H9 (cell line): Measurements from ENCODE around the gene ZNF432. TPM values are rescaled to one million over a fixed set of nuclear protein-coding genes. Genes with fewer than 3 reads are reported as not detected.

Source experiments
- DNase-seq: peaks from one replicate; pipeline ENCODE4 v3.0.0-alpha.2; 2017
- H2AFZ ChIP-seq: one replicate; pipeline ENCODE4 v1.6.1; 2013; ENCODE audit warnings: mild to moderate bottlenecking, low read length, control low read depth, moderate library complexity
- H2AK5ac ChIP-seq: 2 replicates; pipeline ENCODE4 v1.6.1; 2013; ENCODE audit warnings: low read length, control low read depth, mixed read lengths; ENCODE audit not compliant: insufficient read length
- H2BK120ac ChIP-seq: one replicate; pipeline ENCODE4 v1.6.1; 2013; ENCODE audit warnings: low read depth, mild to moderate bottlenecking, low read length, control low read depth, inconsistent platforms; ENCODE audit not compliant: poor library complexity, severe bottlenecking
- H2BK12ac ChIP-seq: 2 replicates; pipeline ENCODE4 v1.6.1; 2013; ENCODE audit warnings: low read length, control low read depth, mixed read lengths, low read depth; ENCODE audit not compliant: insufficient read length
- H2BK15ac ChIP-seq: 2 replicates; pipeline ENCODE4 v1.6.1; 2013; ENCODE audit warnings: low read depth, low read length, control low read depth
- H2BK20ac ChIP-seq: one replicate; pipeline ENCODE4 v1.6.1; 2013; ENCODE audit warnings: low read depth, mild to moderate bottlenecking, low read length, control low read depth, inconsistent platforms; ENCODE audit not compliant: poor library complexity, severe bottlenecking
- H2BK5ac ChIP-seq: 2 replicates; pipeline ENCODE4 v1.6.1; 2013; ENCODE audit warnings: low read length, control low read depth, mixed read lengths; ENCODE audit not compliant: insufficient read length
- H3K14ac ChIP-seq: 2 replicates; pipeline ENCODE4 v1.6.1; 2013; ENCODE audit warnings: low read length, control low read depth; ENCODE audit not compliant: insufficient read depth
- H3K18ac ChIP-seq: 2 replicates; pipeline ENCODE4 v1.6.1; 2013; ENCODE audit warnings: low read depth, mild to moderate bottlenecking, mixed read lengths, low read length, control low read depth; ENCODE audit not compliant: insufficient read length
- H3K23ac ChIP-seq: 2 replicates; pipeline ENCODE4 v1.6.1; 2013; ENCODE audit warnings: low read length, control low read depth, mixed read lengths, low read depth; ENCODE audit not compliant: insufficient read length
- H3K23me2 ChIP-seq: 2 replicates; pipeline ENCODE4 v1.6.1; 2013; ENCODE audit warnings: low read depth, mild to moderate bottlenecking, mixed read lengths, low read length, control low read depth; ENCODE audit not compliant: insufficient read length, poor library complexity, severe bottlenecking
- H3K27ac ChIP-seq: 2 replicates; pipeline ENCODE4 v1.5.1; 2013; ENCODE audit warnings: low read length, control low read depth, mixed read lengths, low read depth; ENCODE audit not compliant: insufficient read length
- H3K27me3 ChIP-seq: 2 replicates; pipeline ENCODE4 v1.6.1; 2013; ENCODE audit warnings: low read length, control low read depth, inconsistent platforms; ENCODE audit not compliant: insufficient read depth
- H3K4ac ChIP-seq: 2 replicates; pipeline ENCODE4 v1.6.1; 2013; ENCODE audit warnings: low read depth, mild to moderate bottlenecking, control low read depth, inconsistent platforms, low read length, moderate library complexity
- H3K4me1 ChIP-seq: 2 replicates; pipeline ENCODE4 v1.6.1; 2013; ENCODE audit warnings: low read length, control low read depth, inconsistent platforms; ENCODE audit not compliant: insufficient read depth
- H3K4me2 ChIP-seq: 2 replicates; pipeline ENCODE4 v1.6.1; 2013; ENCODE audit warnings: low read length, control low read depth, mixed read lengths; ENCODE audit not compliant: insufficient read length, insufficient read depth
- H3K56ac ChIP-seq: 2 replicates; pipeline ENCODE4 v1.6.1; 2013; ENCODE audit warnings: low read depth, mild to moderate bottlenecking, mixed read lengths, low read length, control low read depth; ENCODE audit not compliant: insufficient read length
- H3K79me1 ChIP-seq: 2 replicates; pipeline ENCODE4 v1.6.1; 2013; ENCODE audit warnings: low read depth, mild to moderate bottlenecking, moderate library complexity, low read length, control low read depth, inconsistent platforms; ENCODE audit not compliant: insufficient read depth, poor library complexity, severe bottlenecking
- H3K79me2 ChIP-seq: 2 replicates; pipeline ENCODE4 v1.6.1; 2013; ENCODE audit warnings: low read length, control low read depth, inconsistent platforms; ENCODE audit not compliant: insufficient read depth
- H3K9ac ChIP-seq: 2 replicates; pipeline ENCODE4 v1.6.1; 2013; ENCODE audit warnings: low read length, control low read depth, mixed read lengths; ENCODE audit not compliant: insufficient read length; ENCODE audit errors: extremely low read depth
- H3K9me3 ChIP-seq: one replicate; pipeline ENCODE4 v1.6.1; 2013; ENCODE audit warnings: low read depth, low read length, inconsistent platforms; ENCODE audit not compliant: control insufficient read depth
- H3T11ph ChIP-seq: one replicate; pipeline ENCODE4 v1.6.1; 2013; ENCODE audit warnings: mild to moderate bottlenecking, low read length, control low read depth, inconsistent platforms
- H4K20me1 ChIP-seq: one replicate; pipeline ENCODE4 v1.6.1; 2013; ENCODE audit not compliant: control insufficient read depth, insufficient read length, insufficient read depth
- H4K5ac ChIP-seq: 2 replicates; pipeline ENCODE4 v1.6.1; 2013; ENCODE audit warnings: low read depth, mild to moderate bottlenecking, mixed read lengths, low read length, control low read depth; ENCODE audit not compliant: insufficient read length
- H4K8ac ChIP-seq: replicated peaks from 2 replicates; pipeline ENCODE4 v1.6.1; 2013; ENCODE audit warnings: low read length, control low read depth, mixed read lengths, low read depth; ENCODE audit not compliant: insufficient read length
- H4K91ac ChIP-seq: 2 replicates; pipeline ENCODE4 v1.6.1; 2013; ENCODE audit warnings: low read depth, mild to moderate bottlenecking, moderate library complexity, mixed read lengths, low read length, control low read depth; ENCODE audit not compliant: insufficient read length
- H3K27ac Mint-ChIP-seq, 3 experiments: 2 replicates in 2 of 3; 3 replicates in 1 of 3; pipeline ENCODE4 v1.8.0; 2020 to 2021; ENCODE audit warnings: mixed read lengths in 3 of 3, mild to moderate bottlenecking in 1 of 3, moderate library complexity in 1 of 3
- H3K27me3 Mint-ChIP-seq: 2 replicates; pipeline ENCODE4 v1.8.0; 2021; ENCODE audit warnings: low read depth, mild to moderate bottlenecking, moderate library complexity, mixed read lengths
- H3K36me3 Mint-ChIP-seq, 3 experiments: 2 replicates in 2 of 3; 3 replicates in 1 of 3; pipeline ENCODE4 v1.8.0; 2020 to 2021; ENCODE audit warnings: low read depth in 3 of 3, mixed read lengths in 3 of 3; ENCODE audit not compliant: insufficient read depth in 1 of 3
- H3K4me1 Mint-ChIP-seq, 2 experiments: 2 replicates each; pipeline ENCODE4 v1.8.0; 2020; ENCODE audit warnings: mixed read lengths in 2 of 2
- H3K4me3 Mint-ChIP-seq, 2 experiments: 2 replicates in 1 of 2; 3 replicates in 1 of 2; pipeline ENCODE4 v1.8.0; 2020 to 2021; ENCODE audit warnings: mild to moderate bottlenecking in 2 of 2, mixed read lengths in 2 of 2, moderate library complexity in 1 of 2
- H3K9me3 Mint-ChIP-seq, 2 experiments: 2 replicates in 1 of 2; 3 replicates in 1 of 2; pipeline ENCODE4 v1.8.0; 2020; ENCODE audit warnings: mild to moderate bottlenecking in 2 of 2, mixed read lengths in 2 of 2, moderate library complexity in 1 of 2
- CTCF ChIP-seq: fragments of 200-600 bp; sonication (generic); conservative IDR thresholded peaks from 3 replicates; pipeline ENCODE4 v1.8.0; 2021; ENCODE audit warnings: antibody characterized with exemption, mild to moderate bottlenecking
- WGBS: extraction: QIAGEN DNeasy Blood & Tissue Kit; methylation state at CpG from one replicate; pipeline ENCODE4 v1.1.7; 2013; ENCODE audit warnings: missing lambda C conversion rate, low lambda C conversion rate, mixed read lengths; ENCODE audit not compliant: insufficient read length; ENCODE audit errors: extremely low coverage; 5-methylcytosine and 5-hydroxymethylcytosine counted together
- total RNA-seq: library from RNA; stranded (reverse); gene quantifications from 2 replicates; pipeline ENCODE4 v1.2.1, GENCODE V29; 2021

Gene ZNF432
- total RNA-seq, 1 experiment from 2014 or later = 13.2 TPM

GRCh38 chr19:52007806-52008557 lies 40.7 kb downstream of the ZNF432 start, which contains the start of gene ZNF615:
TSS of gene ZNF615 (minus strand) at chr19:52008211. CDS start at chr19:52003711, 4,500 bp downstream.
- Histone ChIP-seq H3K9ac (peak within 1 kb of the TSS; percentile 90), H3K27me3 (no peaks in the 10 kb centered on the region), H2BK20ac (no peak within 1 kb of the TSS), H2BK12ac (no peak within 1 kb of the TSS), H3K23ac (no peak within 1 kb of the TSS), H3K4me1 (no peaks in the 10 kb centered on the region), H4K8ac (peak within 1 kb of the TSS; percentile 52), H3K9me3 (no peaks in the 10 kb centered on the region), H4K91ac (no peak within 1 kb of the TSS), H2BK15ac (no peak within 1 kb of the TSS), H3K27ac (peak within 1 kb of the TSS; percentile 21), H4K20me1 (no peaks in the 10 kb centered on the region), H3K79me1 (no peaks in the 10 kb centered on the region), H3K4ac (no peak within 1 kb of the TSS; the same call in 1 of the 2 replicates), H3K18ac (peak within 1 kb of the TSS; percentile 95), H2AFZ (peak within 1 kb of the TSS; percentile 81), H3K4me2 (peak within 1 kb of the TSS; percentile 80), H4K5ac (peak within 1 kb of the TSS; percentile 86), H3K79me2 (no peaks in the 10 kb centered on the region), H3K23me2 (peaks cover 6% of the 10 kb centered on the region), H3T11ph (no peak within 1 kb of the TSS), H2AK5ac (no peak within 1 kb of the TSS), H3K14ac (peak within 1 kb of the TSS; percentile 95), H2BK120ac (peak within 1 kb of the TSS; percentile 97), H3K56ac (no peak within 1 kb of the TSS), H2BK5ac (peak within 1 kb of the TSS; percentile 82)
- WGBS = no CpG with 5 or more reads among the region's 44 CpGs
- Mint-ChIP-seq H3K36me3 (peaks cover 33 to 36% (median 35%) of the 10 kb centered on the region in 3 experiments), H3K27me3 (no peaks in the 10 kb centered on the region), H3K27ac (peak within 1 kb of the TSS; percentile 98 to 100 (median 100)), H3K4me3 (peak within 1 kb of the TSS; percentile 98 to 99), H3K9me3 (peaks cover 13 to 30% of the 10 kb centered on the region in 2 experiments), H3K4me1 (peaks cover 8 to 14% of the 10 kb centered on the region in 2 experiments)
- DNase-seq = peak; percentile 88
- TF ChIP-seq CTCF = no peak
